ENCODE results near the gene ERCC6L2.
A peak's percentile ranks its signal among the peaks of the same experiment; 100 is the strongest.

ERCC6L2 gene

GRCh38 chr9:95985440-95986055 is 110.1 kb downstream of the ERCC6L2 start:
- DNase-seq, result no peak

- no peak for DNase-seq
Observed at GRCh38 chr9:95989297-95989696, 113.8 kb downstream of the ERCC6L2 start.

- DNase-seq, result no peak
Observed at GRCh38 chr9:95991326-95991725, 115.8 kb downstream of the ERCC6L2 start.

GRCh38 chr9:95992536-95992935 is 117.0 kb downstream of the ERCC6L2 start:
- no peak for DNase-seq

GRCh38 chr9:95993337-95993736 is 117.8 kb downstream of the ERCC6L2 start:
- no peak for DNase-seq

- DNase-seq, result no peak
Observed at GRCh38 chr9:95999390-95999789, 123.9 kb downstream of the ERCC6L2 start.

DNA sequence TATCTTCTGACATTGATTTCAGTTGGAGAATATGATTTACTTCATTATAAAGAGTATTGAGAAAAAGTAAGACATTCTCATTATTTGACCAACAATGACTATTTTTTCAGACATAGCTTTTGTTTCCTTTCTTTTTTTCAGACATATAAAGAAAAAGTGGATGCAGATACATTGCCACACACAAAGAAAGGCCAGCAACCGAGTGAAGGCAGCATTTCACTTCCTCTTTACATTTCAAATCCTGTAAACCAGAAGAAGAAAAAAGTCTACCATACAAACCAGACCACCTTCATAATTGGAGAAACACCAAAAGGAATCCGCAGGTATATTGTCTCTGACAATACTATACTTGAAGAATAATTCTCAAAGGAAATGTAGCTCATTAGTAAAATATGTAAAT is 128.9 kb downstream of the ERCC6L2 start:
- DNase-seq, result no peak

DNA sequence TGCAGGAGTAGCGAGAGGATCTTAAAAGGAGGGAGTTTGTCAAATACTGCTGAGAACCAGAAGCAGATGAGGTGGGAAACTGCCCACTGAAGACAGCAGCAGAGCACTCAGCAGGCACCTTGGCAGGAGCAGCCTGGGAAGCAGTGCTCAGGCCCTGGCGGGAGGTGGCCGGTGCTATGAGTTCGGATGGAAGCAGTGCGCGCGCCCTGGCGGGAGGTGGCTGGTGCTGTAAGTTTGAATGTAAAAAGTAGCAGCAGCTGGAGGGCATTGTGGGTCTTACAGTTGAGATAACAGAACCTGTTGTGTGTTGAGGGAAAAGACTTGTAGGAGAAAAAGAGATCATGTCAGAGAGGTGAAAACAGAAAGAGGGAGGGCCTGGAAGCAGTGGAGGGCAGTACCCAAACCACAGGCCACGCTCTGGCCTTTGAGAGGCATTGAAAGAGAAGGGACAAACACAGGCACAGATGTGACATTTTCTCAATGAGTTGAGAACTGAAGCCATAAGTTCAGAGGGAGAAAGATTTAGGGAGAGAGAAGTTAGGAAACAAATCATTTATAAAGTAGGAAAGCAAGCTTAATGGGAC is 130.9 kb downstream of the ERCC6L2 start:
- DNase-seq, result no peak

DNA sequence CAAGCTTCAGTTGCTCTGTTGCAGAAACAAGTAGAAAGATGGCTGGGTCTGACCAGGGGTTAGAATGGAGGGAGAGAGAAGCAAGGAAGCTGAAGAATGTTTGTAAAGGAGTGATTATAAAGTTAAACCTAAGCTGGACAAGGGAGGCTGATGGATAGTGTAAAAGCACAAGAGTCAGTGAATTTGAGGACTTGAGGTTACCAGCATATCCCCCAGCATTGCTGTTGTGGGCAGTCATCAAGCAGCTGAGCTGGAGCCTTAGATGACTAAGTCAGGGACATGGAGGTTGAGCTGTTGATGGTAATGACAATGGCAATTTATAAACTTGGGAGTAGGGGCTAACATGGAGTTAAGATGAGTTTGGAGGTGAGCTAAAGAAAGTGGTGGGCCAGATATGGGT is 131.5 kb downstream of the ERCC6L2 start:
- no peak for DNase-seq

GRCh38 chr9:96008502-96009222 is 133.2 kb downstream of the ERCC6L2 start:
- no peak for DNase-seq

- DNase-seq, result no peak
Observed at GRCh38 chr9:96009223-96009602, 133.7 kb downstream of the ERCC6L2 start.

DNA sequence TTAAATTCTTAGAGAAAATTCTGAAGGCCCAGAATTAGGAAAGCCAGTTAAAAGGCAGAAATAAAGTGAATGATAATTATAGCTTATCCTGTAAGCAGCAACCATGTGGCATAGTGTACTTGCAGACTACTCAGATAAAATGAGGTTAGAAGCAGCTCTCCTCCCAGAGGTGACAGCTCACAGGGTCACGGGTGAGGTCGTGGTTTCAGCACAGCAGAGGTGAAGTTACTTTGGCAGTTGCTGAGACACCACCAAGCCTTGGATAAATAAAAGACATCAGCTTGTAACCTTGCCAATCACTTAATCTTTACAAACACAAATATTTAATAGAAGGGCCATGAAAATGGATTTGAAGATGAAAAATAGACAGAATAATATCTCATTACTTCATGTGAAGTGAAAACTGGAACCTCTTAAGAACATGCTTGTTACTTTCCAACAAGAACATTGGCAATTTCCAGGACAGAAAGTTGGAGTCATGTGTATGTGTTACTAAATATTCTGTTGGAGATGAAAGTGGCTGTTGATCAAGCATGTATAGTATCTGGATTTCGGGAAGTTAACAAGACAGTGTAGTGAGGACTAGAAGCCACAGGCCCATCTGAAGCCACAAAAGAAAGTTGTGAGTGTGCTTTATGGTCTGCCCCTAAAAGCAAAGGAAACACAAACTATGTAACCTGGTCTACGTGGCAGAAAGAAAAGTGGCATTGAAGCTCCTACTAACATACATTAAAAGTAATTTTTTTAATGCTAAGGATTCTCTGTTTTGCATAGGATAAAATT is 134.4 kb downstream of the ERCC6L2 start:
- peak; percentile 63 for DNase-seq

- DNase-seq, result peak; percentile 56
Observed at GRCh38 chr9:96014078-96014477, 138.6 kb downstream of the ERCC6L2 start.

DNA sequence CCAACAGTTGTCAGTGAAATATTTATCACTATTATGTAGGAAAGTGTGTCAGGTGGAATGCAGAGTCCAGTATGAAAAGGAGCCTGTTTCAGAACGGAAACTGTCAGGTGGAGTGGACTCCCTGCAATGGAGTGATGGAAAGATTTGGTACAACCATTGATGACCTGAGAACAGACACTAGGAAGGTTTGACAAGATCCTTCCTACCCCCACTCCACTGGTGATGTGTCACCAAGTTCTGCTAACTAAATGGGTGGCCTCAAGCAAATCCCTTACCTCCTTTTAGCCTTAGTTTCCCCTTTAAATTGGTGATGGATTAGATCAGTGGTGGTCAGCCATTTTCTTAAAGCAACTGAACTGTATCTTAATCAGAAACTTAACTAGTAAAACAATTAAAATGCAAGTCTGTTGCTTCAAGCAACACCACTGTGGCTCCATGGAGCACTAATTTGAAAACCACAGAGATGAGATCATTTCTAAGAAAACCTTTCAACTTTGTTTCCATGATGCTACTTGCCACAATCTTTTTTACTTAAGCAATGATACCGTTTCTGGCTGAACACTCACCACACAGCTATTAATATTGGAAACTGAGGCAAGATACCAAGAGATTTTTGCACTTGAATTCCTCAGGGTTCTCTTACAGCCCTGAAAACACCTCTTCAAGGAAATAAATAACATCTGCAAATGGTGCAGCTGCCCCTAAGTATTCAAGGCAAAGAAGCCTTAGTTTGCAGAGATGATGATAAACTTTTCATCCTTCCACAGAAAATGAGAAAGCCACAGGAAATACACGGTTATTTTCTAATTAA is 140.6 kb downstream of the ERCC6L2 start:
- peak; percentile 21 for DNase-seq
